AG09319 (cell line): ENCODE measurements around the gene KIAA1755.
"Not testable (repeated sequence)": the region's sequence is repeated elsewhere in the genome, so short reads cannot be mapped to it uniquely, and the experiment has no call there.

ENCODE experiments used
- DNase-seq: peaks from one replicate; pipeline ENCODE4 v3.0.0-alpha.2; 2010; ENCODE audit warnings: low read depth; ENCODE audit errors: extremely low read depth
- CTCF ChIP-seq: IDR thresholded peaks from 2 replicates; pipeline ENCODE4 v1.5.1; 2011; ENCODE audit warnings: low read depth, mild to moderate bottlenecking, inconsistent platforms, low read length, moderate library complexity

Gene KIAA1755

DNA sequence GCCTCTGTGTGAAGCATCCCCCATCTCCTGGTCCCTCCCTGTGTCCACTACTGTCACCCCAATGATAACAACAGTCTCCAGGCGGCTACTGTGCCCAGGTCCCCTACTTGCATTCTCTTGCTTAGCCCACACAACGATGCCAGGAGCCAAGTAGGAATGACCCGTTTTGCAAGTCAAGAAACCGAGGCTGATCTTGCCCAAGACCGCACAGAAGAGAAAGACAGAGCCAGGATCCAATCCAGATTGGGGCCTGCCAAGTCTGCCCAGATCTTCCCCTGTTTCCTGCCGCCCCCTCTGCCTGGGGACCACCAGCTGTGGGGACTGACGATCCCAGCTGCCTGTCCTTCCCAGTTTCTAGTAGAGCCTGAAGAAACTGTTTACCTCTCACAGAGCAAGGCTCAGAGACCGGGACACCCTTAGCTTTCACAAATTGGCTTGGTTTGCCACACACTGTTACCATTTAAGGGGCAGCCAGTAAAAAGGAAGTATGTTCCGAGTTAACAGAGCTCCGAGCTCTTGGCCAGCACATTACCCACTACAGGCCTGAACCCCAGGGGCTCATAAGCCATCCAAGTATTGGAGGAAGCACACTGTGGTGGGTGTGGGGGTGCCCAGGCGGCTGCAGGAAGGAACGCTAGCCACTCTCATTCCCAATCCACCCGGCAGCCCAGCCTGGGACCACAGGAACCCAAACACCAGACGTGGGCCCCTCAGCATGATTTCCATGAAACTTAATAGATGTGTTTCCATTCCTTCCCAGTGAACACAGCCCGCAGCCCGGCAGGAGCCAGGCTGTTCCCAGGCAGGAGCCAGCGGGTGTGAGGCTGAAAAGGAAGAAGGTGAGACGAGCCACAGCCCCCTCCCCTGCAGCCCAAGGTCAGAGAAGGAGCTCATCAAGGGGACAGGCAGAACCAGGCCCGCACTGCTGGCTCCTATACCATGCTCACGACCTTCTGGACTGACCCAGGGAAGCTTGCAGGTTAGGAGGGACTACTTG, 7.9 kb downstream of the KIAA1755 start:
- DNase-seq = no peak
- no peak for TF ChIP-seq CTCF

- DNase-seq = not testable (repeated sequence)
Observed at GRCh38 chr20:38251441-38251840, 9.1 kb downstream of the KIAA1755 start.

DNA sequence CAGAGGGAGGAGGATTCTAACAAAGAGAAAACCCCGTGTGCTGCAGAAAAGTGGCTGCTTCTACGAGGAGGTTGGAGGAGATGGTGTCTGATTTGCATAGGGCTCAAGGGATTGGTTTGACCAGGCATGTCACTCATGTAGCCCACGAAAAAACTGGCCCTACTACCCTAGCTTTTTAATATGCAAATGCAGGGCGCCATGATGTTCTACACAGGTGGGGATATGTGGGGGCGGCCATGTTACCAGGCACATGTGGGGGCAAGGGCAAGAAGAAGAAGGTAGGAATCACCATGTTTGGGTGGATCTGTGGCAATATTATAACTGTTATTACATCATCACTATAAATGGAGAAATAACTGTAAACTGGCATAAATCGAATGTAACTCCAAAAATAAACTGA, 9.9 kb downstream of the KIAA1755 start:
- TF ChIP-seq CTCF = no peak
- no peak for DNase-seq

DNA sequence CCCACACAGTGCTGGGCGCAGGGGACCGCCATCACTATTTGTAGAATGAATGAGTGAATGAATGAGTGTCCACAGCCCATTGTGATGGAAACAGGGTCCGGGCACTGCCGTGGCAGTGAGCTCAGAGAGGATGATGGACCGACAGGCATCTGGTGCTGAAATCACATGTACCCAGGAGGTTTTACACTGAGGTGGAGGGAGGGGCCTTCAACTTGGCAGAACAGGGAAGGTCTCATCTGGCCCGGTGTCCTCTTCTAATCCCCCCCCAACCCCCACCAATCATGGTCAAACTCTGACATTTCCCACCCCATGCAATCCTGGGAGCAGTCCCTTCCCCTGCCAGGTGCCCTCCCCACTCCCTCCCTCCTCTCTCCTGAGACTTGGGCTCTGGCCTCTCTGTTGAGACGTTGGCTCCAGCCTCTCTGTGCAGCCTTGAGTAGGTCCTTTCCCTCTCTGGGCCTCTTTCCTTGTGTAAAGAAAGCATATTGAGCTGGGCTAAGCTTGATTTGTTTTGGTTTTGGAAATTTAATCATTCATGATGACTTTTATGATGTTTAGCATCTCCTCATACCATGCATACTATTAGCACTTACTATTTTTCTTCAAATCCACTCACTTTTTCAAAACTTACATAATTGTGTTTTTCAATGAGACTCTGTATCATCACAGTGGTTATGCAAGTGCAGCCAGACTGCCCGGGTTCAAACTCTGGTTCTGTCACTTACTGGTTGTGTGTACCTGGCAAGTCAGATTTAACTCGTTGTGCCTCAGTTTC, 10.8 kb downstream of the KIAA1755 start:
- no peak for TF ChIP-seq CTCF
- no peak for DNase-seq

GRCh38 chr20:38248133-38248532, 12.4 kb downstream of the KIAA1755 start:
- DNase-seq = no peak
- no peak for TF ChIP-seq CTCF

GRCh38 chr20:38247725-38248124, 12.8 kb downstream of the KIAA1755 start:
- not testable (repeated sequence) for DNase-seq

DNA sequence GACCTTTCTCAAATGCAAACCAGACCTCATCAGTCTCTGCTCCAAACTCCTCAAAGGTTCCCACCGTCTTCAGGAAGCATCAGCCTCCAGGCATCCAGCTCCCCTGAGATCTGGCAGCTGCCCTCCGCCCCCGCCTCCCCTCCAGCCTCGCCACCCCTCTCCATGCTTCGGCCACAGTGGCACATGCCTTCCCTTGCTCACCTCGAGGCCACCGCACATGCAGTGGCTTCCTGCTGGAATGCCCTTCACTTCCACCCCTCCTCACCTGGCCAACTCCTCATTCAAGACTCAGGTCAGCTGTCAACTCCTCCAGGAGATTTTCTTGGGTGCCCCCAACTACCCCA, 13.4 kb downstream of the KIAA1755 start:
- DNase-seq = no peak
- TF ChIP-seq CTCF = no peak

GRCh38 chr20:38246357-38247165, 14.0 kb downstream of the KIAA1755 start:
- DNase-seq = no peak
- TF ChIP-seq CTCF = no peak
